Measurements from ENCODE around the gene CAPS. TPM values are rescaled to one million over a fixed set of nuclear protein-coding genes. Genes with fewer than 3 reads are reported as not detected.

CAPS gene
- polyA plus RNA-seq, 1 donor: 6.3 TPM

DNA sequence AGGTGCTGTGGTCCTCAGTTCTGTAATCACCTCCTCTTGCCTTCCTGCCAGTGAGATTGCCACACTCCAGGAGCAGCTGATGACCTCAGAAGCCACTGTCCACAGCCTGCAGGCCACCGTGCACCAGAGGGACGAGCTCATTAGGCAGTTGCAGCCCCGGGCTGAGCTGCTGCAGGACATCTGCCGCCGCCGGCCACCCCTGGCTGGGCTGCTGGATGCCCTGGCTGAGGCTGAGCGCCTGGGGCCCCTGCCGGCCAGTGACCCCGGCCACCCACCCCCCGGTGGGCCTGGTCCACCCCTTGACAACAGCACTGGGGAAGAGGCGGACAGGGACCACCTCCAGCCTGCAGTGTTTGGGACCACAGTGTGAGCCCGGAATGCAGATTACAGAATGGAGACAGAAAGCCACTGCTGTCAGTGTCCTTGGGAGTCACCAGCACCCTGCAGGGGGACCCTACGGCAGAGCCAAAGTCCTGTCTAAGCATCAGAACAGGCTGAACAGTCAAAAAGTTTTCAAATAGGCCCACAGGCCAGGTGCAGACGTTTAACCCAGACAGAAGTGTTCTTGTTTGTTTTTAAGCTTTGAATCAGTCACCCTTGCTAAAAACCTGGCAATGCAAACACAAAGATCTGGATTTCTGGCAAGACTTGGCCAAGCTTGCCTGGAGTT, 5.1 kb upstream of the CAPS start:
- no peak for DNase-seq (ENCODE audit: low read depth)

DNA sequence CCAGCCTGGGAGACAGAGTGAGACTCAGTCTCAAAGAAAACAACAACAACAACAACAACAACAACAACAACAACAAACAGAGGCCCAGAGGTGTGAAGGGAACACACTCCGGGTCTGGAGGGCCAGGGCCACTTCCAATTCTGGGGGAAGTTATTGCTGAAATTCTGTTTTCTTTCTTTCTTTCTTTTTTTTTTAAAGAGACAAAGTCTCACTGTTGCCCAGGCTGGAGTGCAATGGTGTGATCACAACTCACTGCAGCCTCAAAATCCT, 3.5 kb upstream of the CAPS start:
- no peak for DNase-seq (ENCODE audit: low read depth)

DNA sequence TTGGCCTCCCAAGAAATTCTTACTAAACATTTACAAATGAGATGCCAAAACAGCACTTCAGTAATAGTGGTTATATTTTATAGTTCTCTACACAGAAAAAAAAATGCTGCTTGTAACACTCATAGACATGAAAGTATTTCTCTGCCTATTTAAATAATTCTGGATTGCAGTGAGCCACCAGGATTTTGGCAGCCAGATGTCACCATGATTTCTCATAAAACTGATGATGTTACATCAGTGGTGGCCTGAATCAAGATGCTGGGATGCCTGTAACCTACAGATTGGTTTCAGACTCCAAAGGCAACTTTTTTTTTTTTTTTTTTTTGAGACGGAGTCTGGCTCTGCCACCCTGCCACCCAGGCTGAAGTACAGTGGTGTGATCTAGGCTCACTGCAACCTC, 2.7 kb upstream of the CAPS start:
- no peak for DNase-seq (ENCODE audit: low read depth)

DNA sequence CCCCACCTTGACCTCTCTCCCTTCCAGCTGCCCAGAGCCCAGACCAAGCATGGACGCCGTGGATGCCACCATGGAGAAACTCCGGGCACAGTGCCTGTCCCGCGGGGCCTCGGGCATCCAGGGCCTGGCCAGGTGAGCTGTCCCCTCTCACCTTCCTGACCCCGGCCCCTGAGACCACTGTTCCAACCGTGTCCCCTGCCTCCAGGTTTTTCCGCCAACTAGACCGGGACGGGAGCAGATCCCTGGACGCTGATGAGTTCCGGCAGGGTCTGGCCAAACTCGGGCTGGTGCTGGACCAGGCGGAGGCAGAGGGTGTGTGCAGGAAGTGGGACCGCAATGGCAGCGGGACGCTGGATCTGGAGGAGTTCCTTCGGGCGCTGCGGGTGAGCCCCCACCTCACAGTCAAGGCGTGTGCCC, 312 bp downstream of the CAPS start:
- DNase-seq (ENCODE audit: low read depth): no peak

DNA sequence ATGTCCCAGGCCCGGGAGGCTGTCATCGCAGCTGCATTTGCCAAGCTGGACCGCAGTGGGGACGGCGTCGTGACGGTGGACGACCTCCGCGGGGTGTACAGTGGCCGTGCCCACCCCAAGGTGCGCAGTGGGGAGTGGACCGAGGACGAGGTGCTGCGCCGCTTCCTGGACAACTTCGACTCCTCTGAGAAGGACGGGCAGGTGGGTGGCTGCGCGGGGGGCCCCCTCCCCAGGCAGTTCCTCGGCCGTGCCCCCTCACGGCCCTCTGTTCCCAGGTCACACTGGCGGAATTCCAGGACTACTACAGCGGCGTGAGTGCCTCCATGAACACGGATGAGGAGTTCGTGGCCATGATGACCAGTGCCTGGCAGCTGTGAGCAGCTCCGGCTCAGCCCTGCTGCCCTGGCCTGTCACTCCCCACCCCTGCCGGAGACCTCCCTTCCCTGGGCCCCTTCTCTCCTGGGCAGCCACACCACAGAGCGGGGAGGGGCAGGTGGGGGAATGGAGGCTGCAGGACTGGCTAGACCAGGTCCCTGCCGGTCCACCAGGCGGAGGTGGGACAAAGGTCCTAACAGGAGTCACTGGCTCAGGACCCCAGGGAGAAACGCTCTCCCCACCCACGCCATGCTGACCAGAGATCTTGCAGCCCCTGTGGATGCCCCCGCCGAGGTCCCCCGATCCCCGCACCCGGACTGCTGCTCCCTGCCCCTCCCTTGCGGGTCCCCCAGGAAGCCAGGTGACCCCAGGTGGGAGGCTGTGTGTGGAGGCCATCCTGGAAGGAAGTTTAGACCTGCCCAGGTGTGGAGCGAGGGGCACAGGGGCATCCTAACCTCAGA, 1.1 kb downstream of the CAPS start:
- DNase-seq (ENCODE audit: low read depth): no peak

DNA sequence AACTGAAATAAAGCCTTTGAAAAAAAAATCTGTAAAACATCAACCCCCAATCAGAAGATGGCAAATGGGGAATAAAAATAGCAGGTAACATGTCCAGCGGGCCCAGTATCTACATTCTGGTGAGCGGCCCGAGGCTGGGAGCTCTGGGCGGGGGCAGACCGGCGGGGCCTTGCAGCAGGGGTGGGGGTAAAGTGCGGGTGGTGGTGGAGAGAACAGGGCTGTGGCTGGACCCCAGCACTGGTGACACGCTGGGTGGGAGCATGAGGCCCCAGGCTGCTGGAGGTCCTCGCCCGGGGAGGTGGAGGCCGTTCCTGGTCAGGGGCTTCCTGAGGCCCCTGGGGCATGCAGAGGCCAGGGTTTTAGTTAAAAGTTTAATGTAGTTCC, 1.7 kb downstream of the CAPS start:
- no peak for DNase-seq (ENCODE audit: low read depth)

DNA sequence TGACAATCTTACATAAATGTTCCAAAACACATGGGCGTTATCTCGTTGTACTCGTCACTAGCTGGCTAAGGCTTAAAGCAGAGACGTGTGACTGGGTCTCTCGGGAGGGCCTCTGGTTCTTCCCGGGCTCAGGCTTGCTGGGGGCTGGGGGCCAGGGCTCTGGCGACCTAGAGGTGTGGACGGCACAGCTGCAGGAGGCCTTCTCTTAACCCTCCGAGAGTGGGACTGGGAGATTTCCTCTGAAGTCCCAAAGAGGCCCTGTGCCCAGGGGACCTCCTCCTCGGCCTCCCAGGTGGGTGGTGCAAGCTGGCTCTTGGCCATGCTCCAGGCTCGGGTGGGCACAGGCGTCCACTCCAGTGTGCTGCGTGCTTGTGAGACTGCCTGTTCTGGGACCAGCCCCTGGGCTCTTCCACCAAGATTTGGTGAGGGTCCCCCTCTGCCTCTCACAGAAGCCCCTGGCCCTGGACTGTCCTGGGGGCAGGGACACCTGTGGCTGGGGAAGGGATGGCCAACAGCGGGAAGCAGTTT, 2.2 kb downstream of the CAPS start:
- peak; percentile 35 for DNase-seq (ENCODE audit: low read depth)

DNA sequence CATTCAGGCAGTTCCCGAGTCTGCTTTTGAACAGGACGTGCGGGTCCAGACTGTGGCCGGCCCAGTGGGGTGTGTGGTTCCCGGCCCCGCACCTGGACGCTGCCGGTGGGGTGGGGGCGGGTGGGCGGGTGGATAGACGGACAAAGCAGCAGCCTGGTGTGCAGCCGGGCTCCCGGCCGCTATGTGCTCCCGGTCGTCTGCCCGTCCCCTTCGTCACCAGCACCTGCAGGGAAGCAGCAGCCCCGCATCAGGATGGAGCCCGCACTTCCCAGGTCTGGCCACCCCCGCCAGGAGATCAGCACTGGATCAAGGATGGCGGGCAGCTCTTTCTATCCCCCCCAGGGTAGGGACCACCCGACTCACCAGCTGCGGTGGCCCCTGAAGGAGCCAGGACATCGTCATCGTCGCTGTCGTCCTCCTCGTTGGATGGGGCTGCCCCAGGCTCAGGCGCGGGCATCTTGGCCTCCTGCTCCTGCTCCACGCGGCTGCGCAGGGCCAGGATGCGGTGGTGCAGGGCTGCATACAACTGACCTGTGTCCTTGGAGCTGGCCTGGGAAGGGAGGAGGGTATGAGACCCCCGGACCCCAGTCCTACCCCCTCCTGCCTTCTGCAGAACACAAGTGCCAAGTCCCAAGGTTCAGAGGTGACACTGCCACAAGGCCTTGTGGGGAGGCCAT, 3.5 kb downstream of the CAPS start:
- DNase-seq (ENCODE audit: low read depth): no peak

DNA sequence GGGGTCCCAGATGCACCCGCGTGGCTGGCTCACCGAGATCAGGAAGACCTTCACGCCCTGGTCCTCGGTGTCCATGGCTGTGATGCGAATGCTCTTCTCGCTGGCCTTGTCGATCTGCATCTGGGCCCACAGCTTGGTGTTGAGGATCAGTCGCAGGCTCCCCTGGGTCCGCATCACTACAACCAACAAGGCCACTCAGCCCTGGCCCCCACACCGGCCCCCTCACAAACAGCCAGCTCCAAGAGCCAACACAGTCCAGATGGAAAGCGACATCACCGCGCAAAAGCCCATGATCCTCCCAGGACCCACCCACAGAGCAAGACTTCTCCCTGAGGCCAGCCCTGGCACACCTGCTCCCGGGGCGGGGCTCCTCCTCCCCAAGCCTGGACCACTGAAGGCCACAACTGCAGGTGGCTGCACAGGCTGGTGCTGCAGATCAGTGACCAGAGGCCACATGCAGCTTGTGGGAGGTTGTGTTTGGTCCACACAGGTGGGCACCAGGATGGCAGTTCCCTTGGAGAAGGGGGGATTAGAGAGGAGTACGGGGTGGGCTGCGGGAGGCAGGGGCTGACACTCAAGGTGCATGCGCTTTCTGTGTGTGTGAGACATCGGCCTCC, 4.5 kb downstream of the CAPS start:
- DNase-seq (ENCODE audit: low read depth): no peak

DNA sequence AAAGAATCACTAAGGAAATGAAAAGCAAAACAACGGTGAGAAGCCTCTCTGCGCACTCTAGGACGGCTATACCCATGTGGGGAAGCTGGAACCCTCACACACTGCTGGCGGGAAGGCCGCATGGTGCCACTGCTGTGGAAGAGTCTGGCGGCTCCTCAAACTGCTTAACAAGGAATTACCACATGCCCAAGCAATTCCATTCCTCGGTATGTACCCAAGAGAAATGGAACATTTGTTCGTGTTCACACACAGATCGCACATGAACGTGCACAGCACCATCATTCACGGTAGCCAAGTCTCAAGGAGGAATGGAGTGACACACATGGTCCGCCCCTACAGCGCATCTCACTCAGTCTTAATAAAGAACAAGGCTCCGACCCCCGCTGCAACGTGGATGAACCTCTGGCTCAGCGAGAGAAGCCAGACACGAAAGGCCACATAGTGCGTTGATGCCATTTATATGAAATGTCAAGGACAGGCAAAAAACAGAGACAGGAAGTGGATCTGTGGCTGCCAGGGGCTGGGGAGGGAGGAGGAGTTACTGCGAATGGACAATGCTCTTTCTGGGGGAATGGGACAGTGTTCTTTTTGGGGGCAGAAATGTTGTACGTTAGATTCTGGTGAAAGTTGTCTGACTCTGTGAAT, 7.6 kb downstream of the CAPS start:
- no peak for DNase-seq (ENCODE audit: low read depth)

DNA sequence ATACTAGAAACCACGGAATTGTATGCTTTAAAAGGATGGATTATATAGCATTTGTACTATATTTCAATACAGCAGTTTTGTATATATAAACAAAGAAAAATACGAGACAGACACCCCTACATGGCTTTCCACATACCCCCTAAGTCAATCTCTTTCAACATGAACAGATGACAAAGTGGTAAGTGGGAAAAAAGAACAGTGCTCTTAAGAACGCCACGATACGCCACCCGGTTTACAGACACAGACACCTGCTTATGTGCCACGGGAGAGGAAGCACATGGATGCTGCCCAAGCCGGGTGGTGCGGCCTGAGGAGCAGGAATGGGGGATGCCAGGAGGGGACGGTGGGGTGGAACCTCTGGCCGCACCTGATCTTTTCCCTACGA, 8.1 kb downstream of the CAPS start:
- DNase-seq (ENCODE audit: low read depth): no peak

DNA sequence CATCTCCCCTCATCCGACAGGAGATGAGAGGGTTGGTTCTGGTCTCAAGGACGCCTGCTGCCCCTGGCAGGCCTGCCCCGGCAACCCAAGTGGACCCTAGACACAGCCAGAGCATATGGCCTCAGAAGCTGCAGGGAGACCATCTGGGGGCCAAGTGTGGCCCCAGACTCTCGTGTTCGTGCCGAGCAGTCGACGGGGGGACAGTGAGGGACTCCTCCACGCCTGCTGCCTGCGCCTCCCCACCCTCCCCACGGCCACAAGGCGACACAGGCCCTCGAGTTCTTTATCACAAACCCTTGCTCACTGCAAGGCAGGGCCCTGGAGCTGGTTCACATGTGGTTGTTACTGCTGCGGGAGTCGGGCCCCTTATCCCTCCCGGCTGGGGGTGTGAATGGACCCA, 9.3 kb downstream of the CAPS start:
- no peak for DNase-seq (ENCODE audit: low read depth)

DNA sequence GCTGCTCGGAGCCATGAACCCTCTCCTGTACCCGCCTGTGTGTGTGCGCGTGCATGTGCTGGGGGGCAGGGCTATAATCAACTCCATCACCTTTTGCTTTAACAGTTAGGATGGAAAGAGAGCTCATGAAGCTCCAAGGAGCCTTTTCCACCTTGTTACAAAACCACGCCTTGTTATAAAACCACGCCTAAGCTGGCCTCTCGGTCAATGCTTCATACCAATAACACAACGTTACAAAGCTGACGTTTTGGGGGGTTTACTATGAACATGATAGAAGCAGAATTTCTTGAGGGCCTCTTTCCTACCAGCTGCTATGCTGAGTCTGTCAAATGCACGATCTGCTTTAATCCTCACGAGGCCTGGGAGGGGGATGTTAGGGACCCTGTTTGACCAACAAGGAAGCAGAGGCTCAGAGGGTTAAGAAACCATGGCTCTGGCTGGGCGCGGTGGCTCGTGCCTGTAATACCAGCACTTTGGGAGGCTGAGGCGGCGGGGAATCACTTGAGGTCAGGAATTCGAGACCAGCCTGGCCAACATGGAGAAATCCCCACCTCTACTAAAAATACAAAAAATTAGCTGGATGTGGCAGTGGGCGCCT, 11.9 kb downstream of the CAPS start:
- no peak for DNase-seq (ENCODE audit: low read depth)

DNA sequence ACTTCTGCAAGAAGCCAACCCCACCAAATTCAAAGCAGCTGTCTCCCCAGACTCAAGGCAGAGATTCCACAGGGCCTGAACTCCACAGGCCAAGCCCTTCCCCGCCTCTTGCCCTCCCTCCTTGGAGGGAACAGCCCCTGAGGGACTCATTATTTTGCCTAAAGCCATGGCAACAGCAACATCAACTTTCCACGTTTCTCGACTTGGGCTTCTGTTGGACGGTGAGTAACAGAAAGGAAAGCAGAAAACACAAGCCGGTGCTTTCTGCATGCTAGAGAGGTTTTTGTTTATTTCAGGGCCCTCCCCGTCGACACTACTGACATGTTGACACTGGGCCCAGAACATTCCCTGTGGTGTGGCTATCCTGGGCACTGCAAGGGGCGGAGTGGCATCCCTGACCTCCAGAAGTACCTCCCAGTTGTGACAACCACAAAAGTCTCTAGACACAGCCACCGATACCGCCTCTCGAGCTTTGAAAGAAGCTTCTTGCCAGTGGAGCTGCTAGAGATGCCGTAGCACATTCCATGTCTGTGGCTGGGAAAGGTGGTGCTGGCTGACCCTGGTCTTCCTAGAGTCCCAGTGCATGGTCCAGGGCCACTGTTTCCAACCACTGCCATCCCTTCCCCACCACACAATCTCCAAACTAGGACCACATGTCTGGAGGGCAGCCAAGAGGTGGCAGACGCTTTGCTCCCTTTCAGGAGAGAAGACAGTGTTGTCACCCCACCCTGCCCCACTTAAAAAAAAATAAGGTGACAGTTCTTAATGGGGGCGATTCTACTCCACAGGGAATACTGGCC, 12.8 kb downstream of the CAPS start:
- DNase-seq (ENCODE audit: low read depth): peak; percentile 79

DNA sequence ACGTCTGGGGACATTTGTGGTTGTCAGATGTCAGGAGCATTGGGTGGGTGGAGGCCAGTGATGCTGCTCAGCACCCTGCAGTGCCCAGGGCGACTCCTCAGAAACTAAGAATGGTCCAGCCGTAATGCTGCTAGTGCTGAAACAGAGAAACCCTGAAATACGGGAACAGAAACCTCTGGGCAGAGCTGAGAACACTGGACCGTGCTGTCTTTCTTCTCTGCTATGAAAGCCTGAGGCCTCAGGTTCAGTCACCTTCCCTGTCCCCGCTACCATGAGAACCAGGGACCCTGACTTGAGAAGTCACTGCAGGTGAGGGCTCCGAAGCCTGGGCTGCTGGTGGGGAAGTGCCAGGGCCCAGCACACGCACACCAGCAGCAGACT, 13.4 kb downstream of the CAPS start:
- DNase-seq (ENCODE audit: low read depth): no peak

DNA sequence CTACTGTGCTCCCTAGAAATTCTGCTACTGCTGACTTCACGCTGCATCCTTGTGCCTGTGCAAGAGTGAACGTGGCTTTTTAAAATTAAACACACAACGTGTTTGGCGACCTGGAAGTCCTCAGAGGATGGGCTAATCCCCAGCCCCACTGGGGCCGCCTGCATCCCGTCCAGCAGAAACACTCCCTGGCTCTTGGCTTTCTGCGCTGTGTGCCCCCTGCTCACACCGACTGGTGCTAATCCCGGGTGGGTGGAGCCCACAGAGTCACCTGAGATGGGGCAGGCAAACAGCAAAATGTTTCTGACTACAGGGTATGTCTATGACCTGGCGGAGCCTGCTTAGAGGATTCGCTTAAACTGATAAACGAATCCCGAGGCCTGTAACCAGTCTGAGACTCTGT, 15.1 kb downstream of the CAPS start:
- DNase-seq (ENCODE audit: low read depth): no peak

DNA sequence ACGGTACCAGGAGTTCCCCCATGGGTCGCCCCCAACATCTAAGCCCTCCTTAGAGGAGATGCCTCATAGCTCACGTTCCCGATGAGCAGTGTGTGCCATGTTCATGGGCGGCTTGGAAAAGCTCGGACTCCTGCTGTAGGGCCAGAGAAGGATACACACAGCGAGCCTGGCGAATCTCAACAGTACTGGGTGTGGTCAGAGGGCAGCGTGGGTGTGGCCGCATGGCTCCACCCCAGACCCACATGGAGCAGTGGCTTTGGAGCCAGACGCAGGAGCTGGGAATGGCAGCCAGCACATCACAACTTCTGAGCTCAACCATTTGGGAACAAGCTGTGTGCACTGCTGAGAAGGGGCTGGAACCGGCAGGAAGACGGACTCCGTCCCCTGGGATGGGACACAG, 15.6 kb downstream of the CAPS start:
- no peak for DNase-seq (ENCODE audit: low read depth)

DNA sequence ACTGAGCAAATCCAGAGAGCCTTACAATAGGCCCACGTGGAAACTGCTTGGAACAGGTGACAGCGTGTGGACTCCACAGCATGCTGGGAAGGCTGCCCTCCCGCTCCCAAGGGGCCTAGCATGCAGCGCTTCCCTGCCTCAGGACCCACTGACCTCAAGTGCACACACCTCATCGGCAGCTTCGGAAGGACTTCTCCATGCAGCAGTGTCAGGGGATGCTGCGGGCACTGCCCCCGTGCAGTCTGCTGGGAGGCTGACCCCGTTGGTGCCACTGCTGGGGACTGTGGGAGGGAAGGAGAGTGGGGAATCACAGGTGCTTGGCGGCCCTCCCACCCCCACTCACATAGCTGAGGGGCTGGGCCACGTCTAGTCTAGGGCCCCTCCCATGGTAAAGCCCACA, 17.2 kb downstream of the CAPS start:
- DNase-seq (ENCODE audit: low read depth): no peak

DNA sequence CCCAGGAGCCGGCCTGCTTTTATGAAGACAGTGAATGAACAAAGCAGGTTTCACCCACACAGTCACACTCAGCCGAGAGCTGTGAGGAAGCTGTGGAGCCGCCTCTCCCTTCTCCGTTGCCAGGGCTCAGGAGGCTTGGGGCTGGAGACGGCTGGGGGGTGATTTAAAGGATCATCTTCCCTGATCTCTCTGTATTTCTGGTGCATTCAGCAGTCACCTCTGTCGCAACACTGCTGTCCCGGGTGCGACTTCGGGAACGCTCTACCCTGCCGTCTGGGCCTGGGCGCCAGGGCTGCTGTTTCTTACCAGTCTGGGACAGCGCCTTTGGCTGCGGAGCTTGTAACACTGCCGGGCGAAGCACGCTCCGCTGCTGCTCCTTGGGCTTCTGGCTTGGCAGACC, 18.1 kb downstream of the CAPS start:
- DNase-seq (ENCODE audit: low read depth): no peak

DNA sequence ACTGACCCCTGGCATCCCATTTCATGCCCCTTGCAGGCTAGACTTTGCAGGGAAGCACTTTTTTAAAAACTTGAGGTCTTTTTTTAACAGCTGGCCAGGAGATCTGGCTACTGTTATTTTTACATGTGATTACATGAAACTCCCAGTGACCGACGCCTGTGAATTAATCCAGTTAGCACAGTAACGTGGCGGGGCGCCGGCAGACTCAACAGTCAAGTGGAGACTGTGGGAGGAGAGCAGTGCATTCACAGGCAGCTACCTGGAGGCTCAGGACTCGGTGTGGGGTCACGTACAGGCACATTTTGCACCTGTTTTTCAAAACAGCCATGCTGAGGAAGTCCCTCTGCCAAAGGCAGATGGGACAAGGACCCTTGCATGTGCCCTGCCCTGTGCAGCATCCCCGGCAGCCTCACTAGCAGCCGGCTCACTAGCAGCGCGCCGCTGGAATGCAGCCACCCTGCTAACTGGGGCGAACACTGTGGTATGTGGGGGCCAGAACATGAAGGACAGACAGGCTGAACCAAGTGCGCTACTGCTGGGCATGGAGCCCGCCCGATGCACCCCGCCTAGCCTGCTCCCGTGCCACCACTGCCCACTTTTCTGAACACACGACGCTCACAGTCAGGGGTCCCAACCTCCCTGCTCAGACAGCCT, 18.7 kb downstream of the CAPS start:
- no peak for DNase-seq (ENCODE audit: low read depth)
